Mesothelial cell of epicardium (in vitro differentiated cells): ENCODE results near the gene PDXDC1. TPM values are rescaled to one million over a fixed set of nuclear protein-coding genes. Genes with fewer than 3 reads are reported as not detected.
"Not testable (repeated sequence)": the region's sequence is repeated elsewhere in the genome, so short reads cannot be mapped to it uniquely, and the experiment has no call there.

ENCODE experiments used
- DNase-seq, 2 experiments: peaks; one replicate each; pipeline ENCODE4 v3.0.0; 2021; ENCODE audit warnings: low spot score in 2 of 2; ENCODE audit not compliant: unreplicated experiment in 2 of 2
- H3K27ac Mint-ChIP-seq: 2 replicates; pipeline ENCODE4 v1.8.0; 2021; ENCODE audit warnings: mixed read lengths
- H3K27me3 Mint-ChIP-seq: 2 replicates; pipeline ENCODE4 v1.8.0; 2021; ENCODE audit warnings: low read depth, mixed read lengths
- H3K36me3 Mint-ChIP-seq: 2 replicates; pipeline ENCODE4 v1.8.0; 2021; ENCODE audit warnings: mixed read lengths
- H3K4me1 Mint-ChIP-seq: 2 replicates; pipeline ENCODE4 v1.8.0; 2021; ENCODE audit warnings: mixed read lengths
- H3K4me3 Mint-ChIP-seq: 2 replicates; pipeline ENCODE4 v1.8.0; 2021; ENCODE audit warnings: mild to moderate bottlenecking, moderate library complexity, mixed read lengths
- H3K9me3 Mint-ChIP-seq: 2 replicates; pipeline ENCODE4 v1.8.0; 2021; ENCODE audit warnings: mixed read lengths
- total RNA-seq: library from RNA; stranded (reverse); gene quantifications from 3 replicates; pipeline ENCODE4 v1.2.1, GENCODE V29; 2021
- TF ChIP-seq, protein P1 (sequence below): fragments of 200-600 bp; sonication (generic); IDR thresholded peaks from one replicate; pipeline ENCODE4 v1.5.0; 2021; ENCODE audit warnings: antibody characterized with exemption; ENCODE audit not compliant: unreplicated experiment

PDXDC1 gene
- total RNA-seq, 1 donor from 2014 or later = 115 TPM

- Mint-ChIP-seq H3K27me3 (no peaks in the 10 kb centered on the region), H3K4me3 (no peak overlapping the region), H3K27ac (no peak overlapping the region), H3K36me3 (peaks cover 37% of the 10 kb centered on the region), H3K4me1 (no peaks in the 10 kb centered on the region), H3K9me3 (no peaks in the 10 kb centered on the region)
- DNase-seq = no peak
- TF ChIP-seq, protein P1, sequence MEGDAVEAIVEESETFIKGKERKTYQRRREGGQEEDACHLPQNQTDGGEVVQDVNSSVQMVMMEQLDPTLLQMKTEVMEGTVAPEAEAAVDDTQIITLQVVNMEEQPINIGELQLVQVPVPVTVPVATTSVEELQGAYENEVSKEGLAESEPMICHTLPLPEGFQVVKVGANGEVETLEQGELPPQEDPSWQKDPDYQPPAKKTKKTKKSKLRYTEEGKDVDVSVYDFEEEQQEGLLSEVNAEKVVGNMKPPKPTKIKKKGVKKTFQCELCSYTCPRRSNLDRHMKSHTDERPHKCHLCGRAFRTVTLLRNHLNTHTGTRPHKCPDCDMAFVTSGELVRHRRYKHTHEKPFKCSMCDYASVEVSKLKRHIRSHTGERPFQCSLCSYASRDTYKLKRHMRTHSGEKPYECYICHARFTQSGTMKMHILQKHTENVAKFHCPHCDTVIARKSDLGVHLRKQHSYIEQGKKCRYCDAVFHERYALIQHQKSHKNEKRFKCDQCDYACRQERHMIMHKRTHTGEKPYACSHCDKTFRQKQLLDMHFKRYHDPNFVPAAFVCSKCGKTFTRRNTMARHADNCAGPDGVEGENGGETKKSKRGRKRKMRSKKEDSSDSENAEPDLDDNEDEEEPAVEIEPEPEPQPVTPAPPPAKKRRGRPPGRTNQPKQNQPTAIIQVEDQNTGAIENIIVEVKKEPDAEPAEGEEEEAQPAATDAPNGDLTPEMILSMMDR = no peak
Measured at GRCh38 chr16:15043344-15043743, 68.5 kb downstream of the PDXDC1 start.

DNA sequence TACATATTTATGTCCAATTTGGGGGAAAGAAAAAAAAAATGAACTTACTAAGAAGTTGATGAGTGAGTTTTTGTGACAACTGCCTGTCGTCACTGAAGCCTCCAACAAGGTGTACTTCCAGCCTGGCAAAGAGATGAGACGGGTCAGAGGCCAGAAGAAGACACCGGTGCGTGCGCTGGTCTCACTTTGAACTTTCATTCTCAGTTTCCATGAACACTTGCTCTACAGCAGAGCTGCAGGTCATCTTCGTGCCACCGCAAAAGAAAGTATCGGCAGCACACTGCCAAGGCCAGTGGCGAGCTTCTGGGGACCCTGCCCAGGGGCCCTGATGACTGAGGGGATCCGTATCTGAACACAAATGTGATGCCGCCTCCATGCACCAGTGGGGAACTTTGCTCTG is 69.5 kb downstream of the PDXDC1 start:
- H3K27ac Mint-ChIP-seq = no peak overlapping the region
- DNase-seq = no peak
- no peaks in the 10 kb centered on the region for H3K4me1 Mint-ChIP-seq
- TF ChIP-seq, protein P1 = no peak
- peaks cover 30% of the 10 kb centered on the region for H3K36me3 Mint-ChIP-seq
- H3K27me3 Mint-ChIP-seq = no peaks in the 10 kb centered on the region
- H3K4me3 Mint-ChIP-seq = no peak overlapping the region
- H3K9me3 Mint-ChIP-seq = no peaks in the 10 kb centered on the region

GRCh38 chr16:15045270-15045669 is 70.4 kb downstream of the PDXDC1 start:
- H3K27me3 Mint-ChIP-seq = not testable (repeated sequence)

DNA sequence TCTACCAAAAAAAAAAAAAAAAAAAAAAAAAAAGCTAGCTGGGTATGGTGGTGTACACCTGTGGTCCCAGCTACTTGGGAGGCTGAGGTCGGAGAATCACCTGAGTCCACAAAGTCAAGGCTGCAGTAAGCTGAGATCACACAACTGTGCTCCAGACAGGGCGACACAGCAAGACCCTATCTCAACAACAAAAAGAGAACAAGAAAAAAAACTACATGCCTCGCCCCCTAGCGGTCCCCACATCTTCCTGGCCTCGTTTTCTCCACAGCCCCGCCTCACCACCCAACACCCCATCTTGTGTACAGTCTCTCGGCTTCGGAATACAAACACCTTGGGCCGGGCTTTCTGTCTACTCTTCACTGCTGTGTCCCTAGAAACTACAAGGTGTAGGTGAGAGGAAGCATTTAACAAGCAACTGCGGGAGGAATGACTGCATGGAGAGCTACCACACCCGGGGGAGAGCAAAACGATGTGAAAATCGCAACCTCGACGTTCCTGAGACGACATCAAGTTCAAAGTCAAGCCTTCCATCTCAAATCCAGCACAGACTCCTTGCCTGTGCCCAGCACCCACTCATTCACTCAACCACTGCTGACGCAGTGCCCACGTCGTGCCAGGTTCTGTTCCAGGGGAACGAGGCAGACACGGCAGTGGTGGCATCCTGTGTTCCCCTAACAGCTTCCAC is 72.0 kb downstream of the PDXDC1 start:
- H3K4me3 Mint-ChIP-seq = no peak overlapping the region
- no peak overlapping the region for H3K27ac Mint-ChIP-seq
- no peaks in the 10 kb centered on the region for H3K9me3 Mint-ChIP-seq
- H3K36me3 Mint-ChIP-seq = peaks cover 22% of the 10 kb centered on the region
- TF ChIP-seq, protein P1 = no peak
- H3K27me3 Mint-ChIP-seq = no peaks in the 10 kb centered on the region
- H3K4me1 Mint-ChIP-seq = no peaks in the 10 kb centered on the region
- no peak for DNase-seq

More at GRCh38 chr16:15045270-15045669, 70.4 kb downstream of the PDXDC1 start:
- not testable (repeated sequence) for H3K4me3 Mint-ChIP-seq, DNase-seq, H3K27ac Mint-ChIP-seq, H3K9me3 Mint-ChIP-seq, H3K4me1 Mint-ChIP-seq
- peaks cover 25% of the 10 kb centered on the region for H3K36me3 Mint-ChIP-seq

GRCh38 chr16:15049581-15050180 is 74.9 kb downstream of the PDXDC1 start:
- H3K9me3 Mint-ChIP-seq = no peaks in the 10 kb centered on the region
- H3K4me1 Mint-ChIP-seq = peaks cover 3% of the 10 kb centered on the region
- H3K36me3 Mint-ChIP-seq = peaks cover 17% of the 10 kb centered on the region
- TF ChIP-seq, protein P1 = no peak
- no peaks in the 10 kb centered on the region for H3K27me3 Mint-ChIP-seq
- no peak overlapping the region for H3K27ac Mint-ChIP-seq
- no peak overlapping the region for H3K4me3 Mint-ChIP-seq
- no peak for DNase-seq

DNA sequence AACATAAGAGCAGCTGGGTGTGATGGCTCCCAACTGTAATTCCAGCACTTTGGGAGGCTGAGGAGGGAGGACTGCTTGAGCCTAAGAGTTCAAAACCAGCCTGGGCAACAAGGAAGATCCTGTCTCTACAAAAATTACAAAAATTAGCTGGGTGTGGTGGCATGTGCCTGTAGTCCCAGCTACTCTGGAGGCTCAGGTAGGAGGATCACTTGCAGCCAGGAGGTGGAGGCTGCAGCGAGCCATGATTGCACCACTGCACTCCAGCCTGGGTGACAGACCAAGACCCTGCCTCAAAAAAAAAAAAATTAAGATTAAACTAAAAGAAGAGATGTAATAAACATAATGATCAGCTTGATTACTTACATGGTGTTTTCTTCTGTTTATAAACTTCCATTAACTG is 75.6 kb downstream of the PDXDC1 start:
- H3K4me1 Mint-ChIP-seq, DNase-seq, H3K9me3 Mint-ChIP-seq, H3K4me3 Mint-ChIP-seq, H3K27me3 Mint-ChIP-seq, H3K27ac Mint-ChIP-seq: not testable (repeated sequence)
- H3K36me3 Mint-ChIP-seq = peaks cover 17% of the 10 kb centered on the region
